Right lobe of liver (tissue), 6 donors: ENCODE measurements around the gene GRM2. TPM values are rescaled to one million over a fixed set of nuclear protein-coding genes. Genes with fewer than 3 reads are reported as not detected.

Experiments
- ATAC-seq, 4 donors: fragments of 200-7000 bp; cut with Tn5 transposase; one replicate each; pipeline ENCODE4 v1.9.1; 2020; ENCODE audit warnings: mild to moderate bottlenecking in 4 of 4, moderate library complexity in 4 of 4
- DNase-seq, 3 donors: peaks; one replicate each; pipeline ENCODE4 v3.0.0-alpha.2; 2020
- H3K27ac ChIP-seq, 3 donors: fragments of 200-600 bp; one replicate each; pipeline ENCODE4 v1.8.0; 2022
- H3K27me3 ChIP-seq, 2 donors: fragments of 200-600 bp; one replicate each; pipeline ENCODE4 v1.8.0; 2022
- H3K36me3 ChIP-seq, 4 donors: fragments of 200-600 bp; sonication (generic) in 1 of 4; one replicate each; pipeline versions ENCODE4 v1.5.1 to v1.8.0; 2017 to 2022; ENCODE audit warnings: control low read depth in 1 of 4
- H3K4me1 ChIP-seq, 4 donors: fragments of 200-600 bp; sonication (generic) in 1 of 4; one replicate each; pipeline versions ENCODE4 v1.5.1 to v1.8.0; 2017 to 2022; ENCODE audit warnings: control low read depth in 1 of 4
- H3K4me3 ChIP-seq, 3 donors: fragments of 200-600 bp; one replicate each; pipeline ENCODE4 v1.8.0; 2022
- H3K9me3 ChIP-seq, 4 donors: fragments of 200-600 bp; sonication (generic) in 1 of 4; one replicate each; pipeline versions ENCODE4 v1.5.1 to v1.8.0; 2017 to 2022; ENCODE audit warnings: control low read depth in 1 of 4
- CTCF ChIP-seq, 4 donors: fragments of 200-600 bp in 3 of 4; fragments of 450-650 bp in 1 of 4; IDR thresholded peaks; one replicate each; pipeline versions ENCODE4 v1.5.1 to v1.8.0; 2016 to 2022; ENCODE audit warnings: antibody characterized with exemption in 4 of 4, mild to moderate bottlenecking in 2 of 4
- POLR2A ChIP-seq: fragments of 450-650 bp; IDR thresholded peaks from one replicate; pipeline ENCODE4 v1.6.1; 2017; ENCODE audit warnings: antibody characterized with exemption, mild to moderate bottlenecking
- WGBS: methylation state at CpG from one replicate; pipeline ENCODE4 v1.1.6; 2018; ENCODE audit warnings: low coverage, low lambda C conversion rate; ENCODE audit not compliant: insufficient coverage; ENCODE audit errors: missing lambda C conversion rate; 5-methylcytosine and 5-hydroxymethylcytosine counted together
- intact Hi-C, 2 donors: fragments of 100-400 bp; cut with DNase I; formaldehyde crosslinking; loops; one replicate each; pipeline versions ENCODE4 v1.11.2 to v1.14.1; 2022
- total RNA-seq, 6 experiments: library from RNA; depleted of rRNA in 2 of 6; stranded (reverse); fragments of >200 nt in 2 of 6; fragmentation: NEBNext Ultra II Directional in 3 of 6; extraction: Animal tissue kit (Norgen Biotek cat#: 25700) in 3 of 6; gene quantifications; one replicate each; pipeline versions ENCODE4 v1.1.0 to v1.2.4, GENCODE V29; 2016 to 2023
- donor health status: DM: no; HTN: yes; CAD: no.
- donor health status: DM: no; HTN: no; CAD: no.
- donor health status: DM: no; HTN: no; CAD: no.
- donor health status: DM: no; HTN: yes; CAD: no.
- donor health status: DM: no; HTN: yes; CAD: no.

Gene GRM2
- total RNA-seq, 6 experiments from 2014 or later = 1.2 TPM; not detected in 5

- no peak for DNase-seq
- no peak for ATAC-seq
- H3K36me3 ChIP-seq = no peaks in the 10 kb centered on the region
- H3K27me3 ChIP-seq = no peaks in the 10 kb centered on the region
- no peak for TF ChIP-seq POLR2A
- no peak for TF ChIP-seq CTCF (IDR thresholded peaks at IDR 0.05)
- H3K9me3 ChIP-seq = no peaks in the 10 kb centered on the region
- intact Hi-C loops = no loop called here
- no peak overlapping the region for H3K27ac ChIP-seq
- no peak overlapping the region for H3K4me3 ChIP-seq
- 57% methylated on average over 3 of the region's 4 CpGs for WGBS
- H3K4me1 ChIP-seq = no peaks in the 10 kb centered on the region
These were observed 27.1 kb downstream of the GRM2 start for GRCh38 chr3:51733859-51734571.

GRCh38 chr3:51734572-51734907, 27.7 kb downstream of the GRM2 start:
- whole genome bisulfite sequencing = 25% methylated on average over 3 of the region's 3 CpGs
- no peak for ATAC-seq

GRCh38 chr3:51735039-51735438, 28.2 kb downstream of the GRM2 start:
- intact Hi-C loops = no loop called here
- no peak for ATAC-seq
- no peak for TF ChIP-seq POLR2A
- TF ChIP-seq CTCF (IDR thresholded peaks at IDR 0.05) = no peak

More at GRCh38 chr3:51734572-51734907, 27.7 kb downstream of the GRM2 start:
- no peak overlapping the region for H3K27ac ChIP-seq
- no peak for TF ChIP-seq CTCF (IDR thresholded peaks at IDR 0.05)
- TF ChIP-seq POLR2A = no peak
- no peaks in the 10 kb centered on the region for H3K27me3 ChIP-seq
- H3K4me1 ChIP-seq = no peaks in the 10 kb centered on the region
- H3K9me3 ChIP-seq = no peaks in the 10 kb centered on the region
- no peak overlapping the region for H3K4me3 ChIP-seq
- DNase-seq = no peak
- no peaks in the 10 kb centered on the region for H3K36me3 ChIP-seq
- intact Hi-C loops = no loop called here

GRCh38 chr3:51735950-51736349, 29.1 kb downstream of the GRM2 start:
- ATAC-seq (no peak), DNase-seq (no peak)
- Histone ChIP-seq H3K27me3 (no peaks in the 10 kb centered on the region), H3K4me3 (no peak overlapping the region), H3K27ac (no peak overlapping the region), H3K4me1 (no peaks in the 10 kb centered on the region), H3K36me3 (no peaks in the 10 kb centered on the region), H3K9me3 (no peaks in the 10 kb centered on the region)
- intact Hi-C loops = no loop called here
- TF ChIP-seq CTCF (IDR thresholded peaks at IDR 0.05) (no peak), POLR2A (no peak)
- WGBS = 64% methylated on average over 2 of the region's 2 CpGs

More at GRCh38 chr3:51735039-51735438, 28.2 kb downstream of the GRM2 start:
- no peak overlapping the region for H3K27ac ChIP-seq
- H3K27me3 ChIP-seq = no peaks in the 10 kb centered on the region
- 66% methylated on average over 3 of the region's 3 CpGs for WGBS
- no peaks in the 10 kb centered on the region for H3K36me3 ChIP-seq
- no peak for DNase-seq
- H3K9me3 ChIP-seq = no peaks in the 10 kb centered on the region
- H3K4me1 ChIP-seq = no peaks in the 10 kb centered on the region
- H3K4me3 ChIP-seq = no peak overlapping the region
